AG09309 (cell line): ENCODE data around the gene POU2AF2.

Experiments
- DNase-seq: peaks from one replicate; pipeline ENCODE4 v3.0.0-alpha.2; 2010; ENCODE audit warnings: low read depth
- H3K4me3 ChIP-seq: 2 replicates; pipeline ENCODE4 v1.5.1; 2011; ENCODE audit warnings: mild to moderate bottlenecking, low read depth, low read length, moderate library complexity; ENCODE audit not compliant: control insufficient read depth
- TF ChIP-seq, protein P1 (sequence below): IDR thresholded peaks from 2 replicates; pipeline ENCODE4 v1.5.1; 2011; ENCODE audit warnings: mild to moderate bottlenecking, low read depth, low read length, inconsistent platforms; ENCODE audit not compliant: insufficient read depth, control insufficient read depth; ENCODE audit errors: missing control alignments

The POU2AF2 gene

DNA sequence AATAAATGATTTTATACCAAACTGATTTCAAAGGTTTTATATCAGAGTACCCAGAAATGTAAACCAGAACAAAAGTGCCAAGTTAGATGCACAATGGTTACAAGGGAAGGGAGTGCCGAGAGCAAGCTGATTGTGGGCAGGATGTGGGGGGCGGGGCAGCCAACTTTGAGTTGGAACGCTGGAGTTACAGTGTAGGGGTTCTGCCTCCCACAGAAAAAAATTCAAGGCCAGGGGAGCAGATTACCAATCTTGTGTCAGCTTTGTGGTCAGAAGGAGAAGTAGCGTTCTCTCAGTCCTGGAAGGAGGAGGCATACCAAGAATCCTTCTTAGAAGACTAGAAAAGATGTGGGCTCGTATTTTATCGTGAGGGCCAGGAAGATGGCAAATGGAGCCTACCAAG, 15.9 kb upstream of the POU2AF2 start:
- TF ChIP-seq, protein P1, sequence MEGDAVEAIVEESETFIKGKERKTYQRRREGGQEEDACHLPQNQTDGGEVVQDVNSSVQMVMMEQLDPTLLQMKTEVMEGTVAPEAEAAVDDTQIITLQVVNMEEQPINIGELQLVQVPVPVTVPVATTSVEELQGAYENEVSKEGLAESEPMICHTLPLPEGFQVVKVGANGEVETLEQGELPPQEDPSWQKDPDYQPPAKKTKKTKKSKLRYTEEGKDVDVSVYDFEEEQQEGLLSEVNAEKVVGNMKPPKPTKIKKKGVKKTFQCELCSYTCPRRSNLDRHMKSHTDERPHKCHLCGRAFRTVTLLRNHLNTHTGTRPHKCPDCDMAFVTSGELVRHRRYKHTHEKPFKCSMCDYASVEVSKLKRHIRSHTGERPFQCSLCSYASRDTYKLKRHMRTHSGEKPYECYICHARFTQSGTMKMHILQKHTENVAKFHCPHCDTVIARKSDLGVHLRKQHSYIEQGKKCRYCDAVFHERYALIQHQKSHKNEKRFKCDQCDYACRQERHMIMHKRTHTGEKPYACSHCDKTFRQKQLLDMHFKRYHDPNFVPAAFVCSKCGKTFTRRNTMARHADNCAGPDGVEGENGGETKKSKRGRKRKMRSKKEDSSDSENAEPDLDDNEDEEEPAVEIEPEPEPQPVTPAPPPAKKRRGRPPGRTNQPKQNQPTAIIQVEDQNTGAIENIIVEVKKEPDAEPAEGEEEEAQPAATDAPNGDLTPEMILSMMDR: no peak
- DNase-seq: no peak
- no peak overlapping the region for H3K4me3 ChIP-seq

DNA sequence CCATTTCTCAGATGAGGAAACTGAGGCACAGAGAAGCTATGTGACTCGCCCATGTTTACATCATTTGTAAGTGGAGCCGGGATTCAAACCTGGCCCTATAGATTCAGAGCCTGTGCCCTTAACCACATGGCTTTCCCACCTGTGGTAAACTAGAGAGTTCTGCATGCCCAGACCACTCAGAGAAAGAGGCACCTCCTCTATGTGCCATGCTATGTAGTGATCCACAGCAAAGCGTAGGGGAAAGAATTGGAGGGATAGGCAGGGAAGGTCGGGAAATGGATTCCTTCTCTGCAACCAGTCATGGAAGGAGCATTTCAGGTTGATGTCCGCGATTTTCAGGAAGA, 15.4 kb upstream of the POU2AF2 start:
- TF ChIP-seq, protein P1: no peak
- no peak overlapping the region for H3K4me3 ChIP-seq
- DNase-seq: no peak

DNA sequence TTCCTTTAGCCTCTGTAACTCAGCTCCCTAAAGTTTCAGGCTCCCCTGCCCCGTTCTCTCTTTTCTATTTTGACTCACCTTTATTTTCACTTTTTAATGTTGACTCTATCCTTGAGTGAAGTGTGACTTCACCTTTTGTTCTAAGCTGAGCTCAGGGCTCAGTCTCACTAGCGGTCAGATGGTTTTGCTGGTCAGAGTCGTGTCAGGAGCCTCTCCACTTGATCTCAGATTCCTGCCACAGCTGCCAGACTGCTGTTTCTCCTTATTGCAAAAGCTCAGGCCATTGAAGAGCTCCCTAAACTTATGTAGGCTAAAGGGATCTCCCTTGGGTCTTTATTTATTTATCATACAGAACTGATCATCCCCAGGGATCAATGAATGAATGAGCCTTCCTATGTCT, 13.7 kb upstream of the POU2AF2 start:
- DNase-seq: no peak
- TF ChIP-seq, protein P1: no peak
- no peak overlapping the region for H3K4me3 ChIP-seq

DNA sequence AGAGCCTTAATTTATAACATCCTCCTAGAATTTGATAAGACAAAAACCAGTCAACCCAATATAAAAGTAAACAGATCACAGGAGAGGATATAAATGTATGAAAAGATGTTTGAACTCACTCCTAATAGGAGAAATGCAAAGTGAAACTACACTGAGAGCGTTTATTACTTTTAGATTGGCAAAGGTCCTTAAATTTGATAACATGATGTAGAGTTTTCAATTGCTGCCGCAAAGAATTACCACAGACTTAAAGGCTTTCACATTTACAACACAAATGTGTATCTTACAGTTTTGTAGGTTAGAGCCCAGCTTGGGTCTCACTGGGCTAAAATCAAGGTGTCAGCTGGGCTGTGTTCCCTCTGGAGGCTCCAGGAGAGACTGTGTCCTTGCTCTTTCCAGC, 9.1 kb upstream of the POU2AF2 start:
- H3K4me3 ChIP-seq: no peak overlapping the region
- TF ChIP-seq, protein P1: no peak
- no peak for DNase-seq

DNA sequence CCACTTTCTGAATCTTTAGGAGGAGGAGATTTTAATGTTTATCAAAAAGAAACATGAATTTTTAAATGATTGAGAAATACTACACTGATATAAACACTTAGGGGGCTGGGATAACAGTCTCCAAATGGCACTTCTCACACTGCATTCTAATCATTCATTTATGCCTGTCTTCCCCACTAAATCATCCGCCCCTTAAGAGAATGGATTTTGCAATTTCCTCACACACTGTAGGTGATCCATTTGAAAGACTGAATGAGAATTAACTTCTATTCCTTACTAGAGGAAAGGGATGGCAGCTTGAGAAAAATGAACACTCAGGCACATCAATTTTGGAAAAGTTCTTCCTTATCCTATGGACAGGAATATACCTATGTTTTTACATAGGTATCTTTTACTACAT, 7.6 kb upstream of the POU2AF2 start:
- no peak overlapping the region for H3K4me3 ChIP-seq
- DNase-seq: no peak
- TF ChIP-seq, protein P1: no peak

DNA sequence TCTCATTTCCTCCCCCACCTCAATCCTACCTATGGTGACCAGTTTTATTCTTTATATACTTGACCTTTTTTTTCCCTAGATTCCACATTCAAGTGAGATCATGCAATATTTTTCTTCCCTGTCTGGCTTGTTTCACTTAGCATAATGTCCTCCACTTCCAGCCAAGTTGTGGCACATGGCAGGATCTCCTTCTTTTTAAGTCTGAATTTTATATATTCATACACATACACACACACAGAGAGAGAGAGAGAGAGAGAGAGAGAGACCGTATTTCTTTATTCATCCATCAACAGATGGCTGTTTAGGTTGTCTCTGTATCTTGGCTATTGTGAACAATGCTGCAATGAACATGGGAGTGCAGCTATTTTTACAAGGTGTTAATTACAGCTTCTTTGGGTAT, 1.4 kb downstream of the POU2AF2 start:
- no peak overlapping the region for H3K4me3 ChIP-seq
- DNase-seq: no peak
- TF ChIP-seq, protein P1: no peak

DNA sequence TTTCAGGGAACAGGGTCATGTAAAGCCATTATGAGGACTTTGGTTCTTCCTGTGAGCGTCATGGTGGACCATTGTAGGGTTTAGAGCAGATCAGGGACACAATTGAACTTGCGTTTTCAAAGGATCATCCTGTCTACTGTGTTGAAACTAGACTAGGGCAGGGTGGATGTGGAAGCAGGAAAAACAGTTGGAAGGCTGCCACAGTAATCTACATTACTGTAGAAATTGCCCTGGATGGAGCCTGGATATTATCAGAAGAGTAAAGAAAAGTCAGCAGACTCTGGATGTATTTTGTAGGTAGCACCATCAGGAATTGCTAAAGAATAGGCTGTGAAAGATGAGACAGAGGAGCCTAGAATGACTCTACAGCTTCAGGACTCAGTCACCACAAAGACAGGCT, 5.4 kb downstream of the POU2AF2 start:
- DNase-seq: no peak

More for the DNA sequence above, 5.4 kb downstream of the POU2AF2 start:
- TF ChIP-seq, protein P1: no peak
- H3K4me3 ChIP-seq: no peak overlapping the region
